ENCODE data around the gene DOCK9. TPM values are rescaled to one million over a fixed set of nuclear protein-coding genes. Genes with fewer than 3 reads are reported as not detected.
A peak's percentile ranks its signal among the peaks of the same experiment; 100 is the strongest.

The DOCK9 gene
- total and polyA plus RNA-seq, 9 of the 15 experiments (the other 6 are each of a cell fraction or from before 2014, with no cell fraction given) = 3.5 to 25.3 (median 16.7) TPM

DNA sequence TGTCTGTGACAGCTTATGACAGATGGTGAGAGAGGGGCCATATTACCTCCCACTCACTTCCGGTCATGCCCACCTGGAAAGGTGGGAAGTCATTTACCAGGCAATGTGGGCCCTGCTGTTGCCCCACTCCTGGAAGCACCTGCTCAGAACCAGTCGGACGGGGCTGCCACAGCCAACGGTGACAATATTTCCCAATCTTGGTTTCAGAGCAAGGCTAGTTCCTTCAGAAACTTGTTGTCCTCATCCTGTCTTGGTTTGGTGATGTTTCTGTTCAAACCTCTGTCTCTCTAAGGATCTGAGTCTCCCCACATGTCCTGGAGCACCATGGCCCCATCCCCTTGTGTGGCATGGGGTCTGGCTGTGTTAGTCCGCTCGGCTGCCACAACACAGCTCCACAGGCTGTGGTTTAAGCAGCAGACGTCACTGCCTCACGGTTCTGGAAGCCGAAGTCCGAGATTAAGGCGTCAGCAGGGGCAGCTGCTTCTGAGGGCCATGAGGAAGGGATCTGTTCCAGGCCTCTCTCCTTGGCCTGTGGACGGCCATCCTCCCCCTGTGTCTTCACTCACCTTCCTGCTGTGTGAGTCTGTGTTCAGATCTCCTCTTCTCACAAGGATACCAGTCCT is 193.9 kb downstream of the DOCK9 start:
- no peaks in the 10 kb centered on the region for H3K79me2 ChIP-seq (ENCODE audit: control insufficient read depth, insufficient read depth, low read length)
- H3K27ac ChIP-seq (ENCODE audit: extremely low read depth, low read depth, low read length) = no peak overlapping the region
- intact Hi-C loops (cut with micrococcal nuclease) (no loop called here), in situ Hi-C loops (cut with MboI) (no loop called here)
- H3K4me1 ChIP-seq (replicated peaks in 1 of 2; ENCODE audit: control insufficient read depth in 2 of 2, insufficient read depth in 2 of 2, low read length in 2 of 2) = no peaks in the 10 kb centered on the region
- peaks cover 10 to 62% of the 10 kb centered on the region in 2 experiments; a peak in 4 of 5 replicates for H3K27me3 ChIP-seq (ENCODE audit: control insufficient read depth in 2 of 2, insufficient read depth in 2 of 2, low read length in 2 of 2)
- H3K9me3 ChIP-seq (replicated peaks; ENCODE audit: control insufficient read depth, insufficient read depth, low read depth, low read length) = no peaks in the 10 kb centered on the region
- H3K9ac ChIP-seq (ENCODE audit: insufficient read depth in 1 of 2, low read depth in 2 of 2, low read length in 2 of 2) = peak overlapping the region in 1 of 2 experiments; percentile 17; a peak in 1 of 4 replicates
- ChIA-PET CTCF (ENCODE audit: low intra/inter-chr PET ratio) (no interaction called here), POLR2A (no interaction called here)
- H3K9me1 ChIP-seq (ENCODE audit: control insufficient read depth, insufficient read depth, low read length) = no peaks in the 10 kb centered on the region
- H4K20me1 ChIP-seq (replicated peaks; ENCODE audit: control insufficient read depth, insufficient read depth, low read length) = no peaks in the 10 kb centered on the region
- H3K36me3 ChIP-seq (ENCODE audit: control insufficient read depth, insufficient read depth, low read length) = no peaks in the 10 kb centered on the region
- H3K4me2 ChIP-seq (ENCODE audit: insufficient read depth, low read length) = no peak overlapping the region
- FAIRE-seq = no peak
- ATAC-seq = no peak
- H2AFZ ChIP-seq (ENCODE audit: low read depth, low read length) = no peak overlapping the region
- TF ChIP-seq FOS (IDR thresholded peaks at IDR 0.05; ENCODE audit: extremely low read depth, insufficient read length) (no peak), ZNF77 (CRISPR knock-in tag; IDR thresholded peaks at IDR 0.05) (no peak), ZNF24 (IDR thresholded peaks at IDR 0.05) (no peak), NONO (IDR thresholded peaks at IDR 0.05; ENCODE audit: low read depth in 2 of 2, low read length in 1 of 2) (no peak), WHSC1 (IDR thresholded peaks at IDR 0.05; ENCODE audit: low read length) (no peak), BRCA1 (IDR thresholded peaks at IDR 0.05) (no peak), BRCA1 (CRISPR knock-in tag; IDR thresholded peaks at IDR 0.05) (no peak), GATAD2A (IDR thresholded peaks at IDR 0.05) (no peak), ZNF583 (CRISPR knock-in tag; IDR thresholded peaks at IDR 0.05) (no peak)
- TF ChIP-seq, protein P1, sequence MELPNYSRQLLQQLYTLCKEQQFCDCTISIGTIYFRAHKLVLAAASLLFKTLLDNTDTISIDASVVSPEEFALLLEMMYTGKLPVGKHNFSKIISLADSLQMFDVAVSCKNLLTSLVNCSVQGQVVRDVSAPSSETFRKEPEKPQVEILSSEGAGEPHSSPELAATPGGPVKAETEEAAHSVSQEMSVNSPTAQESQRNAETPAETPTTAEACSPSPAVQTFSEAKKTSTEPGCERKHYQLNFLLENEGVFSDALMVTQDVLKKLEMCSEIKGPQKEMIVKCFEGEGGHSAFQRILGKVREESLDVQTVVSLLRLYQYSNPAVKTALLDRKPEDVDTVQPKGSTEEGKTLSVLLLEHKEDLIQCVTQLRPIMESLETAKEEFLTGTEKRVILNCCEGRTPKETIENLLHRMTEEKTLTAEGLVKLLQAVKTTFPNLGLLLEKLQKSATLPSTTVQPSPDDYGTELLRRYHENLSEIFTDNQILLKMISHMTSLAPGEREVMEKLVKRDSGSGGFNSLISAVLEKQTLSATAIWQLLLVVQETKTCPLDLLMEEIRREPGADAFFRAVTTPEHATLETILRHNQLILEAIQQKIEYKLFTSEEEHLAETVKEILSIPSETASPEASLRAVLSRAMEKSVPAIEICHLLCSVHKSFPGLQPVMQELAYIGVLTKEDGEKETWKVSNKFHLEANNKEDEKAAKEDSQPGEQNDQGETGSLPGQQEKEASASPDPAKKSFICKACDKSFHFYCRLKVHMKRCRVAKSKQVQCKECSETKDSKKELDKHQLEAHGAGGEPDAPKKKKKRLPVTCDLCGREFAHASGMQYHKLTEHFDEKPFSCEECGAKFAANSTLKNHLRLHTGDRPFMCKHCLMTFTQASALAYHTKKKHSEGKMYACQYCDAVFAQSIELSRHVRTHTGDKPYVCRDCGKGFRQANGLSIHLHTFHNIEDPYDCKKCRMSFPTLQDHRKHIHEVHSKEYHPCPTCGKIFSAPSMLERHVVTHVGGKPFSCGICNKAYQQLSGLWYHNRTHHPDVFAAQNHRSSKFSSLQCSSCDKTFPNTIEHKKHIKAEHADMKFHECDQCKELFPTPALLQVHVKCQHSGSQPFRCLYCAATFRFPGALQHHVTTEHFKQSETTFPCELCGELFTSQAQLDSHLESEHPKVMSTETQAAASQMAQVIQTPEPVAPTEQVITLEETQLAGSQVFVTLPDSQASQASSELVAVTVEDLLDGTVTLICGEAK (IDR thresholded peaks at IDR 0.05) = no peak
- TF ChIP-seq, protein P1 (CRISPR knock-in tag; IDR thresholded peaks at IDR 0.05) = no peak
- TF ChIP-seq, protein P2, sequence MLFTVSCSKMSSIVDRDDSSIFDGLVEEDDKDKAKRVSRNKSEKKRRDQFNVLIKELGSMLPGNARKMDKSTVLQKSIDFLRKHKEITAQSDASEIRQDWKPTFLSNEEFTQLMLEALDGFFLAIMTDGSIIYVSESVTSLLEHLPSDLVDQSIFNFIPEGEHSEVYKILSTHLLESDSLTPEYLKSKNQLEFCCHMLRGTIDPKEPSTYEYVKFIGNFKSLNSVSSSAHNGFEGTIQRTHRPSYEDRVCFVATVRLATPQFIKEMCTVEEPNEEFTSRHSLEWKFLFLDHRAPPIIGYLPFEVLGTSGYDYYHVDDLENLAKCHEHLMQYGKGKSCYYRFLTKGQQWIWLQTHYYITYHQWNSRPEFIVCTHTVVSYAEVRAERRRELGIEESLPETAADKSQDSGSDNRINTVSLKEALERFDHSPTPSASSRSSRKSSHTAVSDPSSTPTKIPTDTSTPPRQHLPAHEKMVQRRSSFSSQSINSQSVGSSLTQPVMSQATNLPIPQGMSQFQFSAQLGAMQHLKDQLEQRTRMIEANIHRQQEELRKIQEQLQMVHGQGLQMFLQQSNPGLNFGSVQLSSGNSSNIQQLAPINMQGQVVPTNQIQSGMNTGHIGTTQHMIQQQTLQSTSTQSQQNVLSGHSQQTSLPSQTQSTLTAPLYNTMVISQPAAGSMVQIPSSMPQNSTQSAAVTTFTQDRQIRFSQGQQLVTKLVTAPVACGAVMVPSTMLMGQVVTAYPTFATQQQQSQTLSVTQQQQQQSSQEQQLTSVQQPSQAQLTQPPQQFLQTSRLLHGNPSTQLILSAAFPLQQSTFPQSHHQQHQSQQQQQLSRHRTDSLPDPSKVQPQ (CRISPR knock-in tag; IDR thresholded peaks at IDR 0.05; ENCODE audit: borderline replicate concordance) = no peak
- no peak overlapping the region for H3K4me3 ChIP-seq
- no TSS peak for BruUV-seq (replicated peaks)
- DNase-seq (ENCODE audit: extremely low read depth in 1 of 4, low spot score in 3 of 4) = no peak
- 5% methylated on average over 12 of the region's 12 CpGs for WGBS (ENCODE audit: insufficient coverage, low coverage, missing lambda C conversion rate)

All from K562 (cell line).